ENCODE measurements around the gene TRH. TPM values are rescaled to one million over a fixed set of nuclear protein-coding genes. Genes with fewer than 3 reads are reported as not detected.

The TRH gene
- total and polyA plus RNA-seq, 2 of the 8 experiments (the other 6 are each of a cell fraction or from before 2014, with no cell fraction given) = not detected

GRCh38 chr3:129967761-129968160 is 6.8 kb upstream of the TRH start (continued):
- TF ChIP-seq SP2 (IDR thresholded peaks at IDR 0.05; ENCODE audit: low read length) (no peak), YY1 (IDR thresholded peaks at IDR 0.05; ENCODE audit: low read depth, low read length) (no peak), SIX5 (IDR thresholded peaks at IDR 0.05; ENCODE audit: low read depth, low read length) (no peak)
- TF ChIP-seq, protein P1, sequence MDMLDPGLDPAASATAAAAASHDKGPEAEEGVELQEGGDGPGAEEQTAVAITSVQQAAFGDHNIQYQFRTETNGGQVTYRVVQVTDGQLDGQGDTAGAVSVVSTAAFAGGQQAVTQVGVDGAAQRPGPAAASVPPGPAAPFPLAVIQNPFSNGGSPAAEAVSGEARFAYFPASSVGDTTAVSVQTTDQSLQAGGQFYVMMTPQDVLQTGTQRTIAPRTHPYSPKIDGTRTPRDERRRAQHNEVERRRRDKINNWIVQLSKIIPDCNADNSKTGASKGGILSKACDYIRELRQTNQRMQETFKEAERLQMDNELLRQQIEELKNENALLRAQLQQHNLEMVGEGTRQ (IDR thresholded peaks at IDR 0.05; ENCODE audit: low read length) = no peak

Measured in H1 (cell line).